Kidney epithelial cell (primary cell): ENCODE results near the gene EHF. TPM values are rescaled to one million over a fixed set of nuclear protein-coding genes. Genes with fewer than 3 reads are reported as not detected.
"Not testable (repeated sequence)": the region's sequence is repeated elsewhere in the genome, so short reads cannot be mapped to it uniquely, and the experiment has no call there.

Experiments used
- DNase-seq: peaks from one replicate; pipeline ENCODE4 v3.0.0-alpha.2; 2010; ENCODE audit warnings: low read depth
- H3K27me3 ChIP-seq: 2 replicates; pipeline ENCODE4 v1.6.0; 2011; ENCODE audit warnings: low read length; ENCODE audit not compliant: control insufficient read depth, insufficient read depth
- H3K36me3 ChIP-seq: 2 replicates; pipeline ENCODE4 v1.5.1; 2011; ENCODE audit warnings: low read length; ENCODE audit not compliant: control insufficient read depth, insufficient read depth
- H3K4me3 ChIP-seq: 2 replicates; pipeline ENCODE4 v1.5.1; 2011; ENCODE audit warnings: low read depth, mild to moderate bottlenecking, control low read depth, low read length
- total RNA-seq: library from RNA; depleted of rRNA; stranded (reverse); fragments of >200 nt; gene quantifications from 2 replicates; pipeline ENCODE4 v1.2.3, GENCODE V29; 2015
- TF ChIP-seq, protein P1 (sequence below): IDR thresholded peaks from 2 replicates; pipeline ENCODE4 v1.5.1; 2011; ENCODE audit warnings: mild to moderate bottlenecking, moderate library complexity, low read length, control low read depth, inconsistent platforms; ENCODE audit not compliant: insufficient read depth, poor library complexity, severe bottlenecking

Gene EHF
- total RNA-seq, 1 donor from 2014 or later = 45.8 TPM

- TF ChIP-seq, protein P1, sequence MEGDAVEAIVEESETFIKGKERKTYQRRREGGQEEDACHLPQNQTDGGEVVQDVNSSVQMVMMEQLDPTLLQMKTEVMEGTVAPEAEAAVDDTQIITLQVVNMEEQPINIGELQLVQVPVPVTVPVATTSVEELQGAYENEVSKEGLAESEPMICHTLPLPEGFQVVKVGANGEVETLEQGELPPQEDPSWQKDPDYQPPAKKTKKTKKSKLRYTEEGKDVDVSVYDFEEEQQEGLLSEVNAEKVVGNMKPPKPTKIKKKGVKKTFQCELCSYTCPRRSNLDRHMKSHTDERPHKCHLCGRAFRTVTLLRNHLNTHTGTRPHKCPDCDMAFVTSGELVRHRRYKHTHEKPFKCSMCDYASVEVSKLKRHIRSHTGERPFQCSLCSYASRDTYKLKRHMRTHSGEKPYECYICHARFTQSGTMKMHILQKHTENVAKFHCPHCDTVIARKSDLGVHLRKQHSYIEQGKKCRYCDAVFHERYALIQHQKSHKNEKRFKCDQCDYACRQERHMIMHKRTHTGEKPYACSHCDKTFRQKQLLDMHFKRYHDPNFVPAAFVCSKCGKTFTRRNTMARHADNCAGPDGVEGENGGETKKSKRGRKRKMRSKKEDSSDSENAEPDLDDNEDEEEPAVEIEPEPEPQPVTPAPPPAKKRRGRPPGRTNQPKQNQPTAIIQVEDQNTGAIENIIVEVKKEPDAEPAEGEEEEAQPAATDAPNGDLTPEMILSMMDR = no peak
- H3K27me3 ChIP-seq = no peaks in the 10 kb centered on the region
- no peaks in the 10 kb centered on the region for H3K36me3 ChIP-seq
- DNase-seq = no peak
- no peak overlapping the region for H3K4me3 ChIP-seq
These were observed 58.8 kb downstream of the EHF start for GRCh38 chr11:34679681-34680080.

DNA sequence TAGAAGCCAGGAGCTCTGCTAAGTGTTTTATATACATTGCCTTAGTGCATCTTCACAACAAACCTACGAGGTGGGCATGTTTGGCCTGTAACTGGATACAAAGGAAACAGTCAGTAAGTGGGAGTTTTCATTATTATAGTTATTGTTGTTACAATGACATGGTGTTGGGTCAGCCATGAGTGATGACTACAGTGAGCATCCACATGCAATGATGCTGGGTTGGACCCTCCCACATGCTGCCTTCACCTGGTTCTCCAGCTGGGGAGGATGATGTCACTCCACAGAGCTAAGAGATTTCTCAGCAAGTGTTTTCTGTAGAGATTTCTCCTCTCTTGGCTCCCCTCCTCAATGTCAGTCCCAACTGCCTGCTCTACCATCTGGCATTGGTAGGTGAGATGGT is 59.3 kb downstream of the EHF start:
- Histone ChIP-seq H3K27me3 (no peaks in the 10 kb centered on the region), H3K4me3 (no peak overlapping the region), H3K36me3 (no peaks in the 10 kb centered on the region)
- TF ChIP-seq, protein P1 = no peak
- peak; percentile 39 for DNase-seq

DNA sequence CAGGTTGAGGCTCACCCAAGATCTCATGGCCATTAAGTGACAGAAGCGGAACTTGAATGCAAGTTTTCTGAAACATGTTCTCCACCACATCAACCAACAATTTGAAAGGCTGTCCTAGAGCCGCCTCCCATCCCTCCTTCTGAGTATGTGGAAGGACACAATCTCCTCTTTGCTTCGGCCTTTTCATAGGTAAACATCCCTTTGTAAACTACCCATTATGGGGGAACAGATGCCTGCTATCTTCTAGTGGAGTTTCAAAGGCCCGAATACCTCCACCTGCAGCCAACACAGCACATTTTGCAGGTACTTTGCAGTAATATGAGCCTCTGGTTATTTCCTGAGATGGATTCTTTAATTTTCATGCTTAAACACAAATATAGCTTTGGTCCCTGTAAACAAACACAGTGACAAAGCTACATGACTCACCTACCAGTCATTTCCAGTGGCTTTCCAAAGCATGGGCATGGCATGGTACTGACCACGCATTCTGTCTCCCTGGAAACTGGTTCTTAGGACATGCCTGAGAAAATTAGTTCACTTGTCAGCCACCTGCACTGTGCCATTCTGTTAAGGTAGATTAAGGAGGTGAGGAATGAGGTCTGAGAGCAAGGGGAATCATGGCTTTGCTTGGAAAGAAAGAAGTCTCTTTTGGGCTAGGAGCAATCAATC is 60.2 kb downstream of the EHF start:
- TF ChIP-seq, protein P1 = no peak
- DNase-seq = peak; percentile 82
- Histone ChIP-seq H3K4me3 (no peak overlapping the region), H3K36me3 (no peaks in the 10 kb centered on the region), H3K27me3 (no peaks in the 10 kb centered on the region)

GRCh38 chr11:34682825-34683224 is 61.9 kb downstream of the EHF start:
- TF ChIP-seq, protein P1 = no peak
- Histone ChIP-seq H3K4me3 (no peak overlapping the region), H3K36me3 (no peaks in the 10 kb centered on the region), H3K27me3 (no peaks in the 10 kb centered on the region)
- peak; percentile 59 for DNase-seq

DNA sequence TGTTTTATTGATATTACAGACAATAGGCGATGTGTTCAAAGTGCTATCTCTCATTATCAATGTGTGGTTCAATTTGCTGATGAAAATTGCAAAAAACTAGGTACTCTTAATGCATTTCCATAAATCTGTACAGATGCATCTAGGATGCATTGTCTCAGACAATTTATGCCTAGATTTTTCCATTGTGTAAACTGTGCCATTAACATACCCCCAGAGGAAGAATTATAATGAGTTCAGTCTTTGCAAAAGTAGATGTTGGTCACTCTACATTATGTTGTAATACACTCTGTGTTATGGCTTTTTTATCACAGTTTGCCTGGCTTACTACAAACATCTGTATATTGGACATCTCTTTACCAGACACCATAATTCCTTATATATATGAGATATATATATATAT is 62.5 kb downstream of the EHF start:
- TF ChIP-seq, protein P1 = no peak
- no peak overlapping the region for H3K4me3 ChIP-seq
- DNase-seq = no peak
- no peaks in the 10 kb centered on the region for H3K36me3 ChIP-seq
- no peaks in the 10 kb centered on the region for H3K27me3 ChIP-seq

DNA sequence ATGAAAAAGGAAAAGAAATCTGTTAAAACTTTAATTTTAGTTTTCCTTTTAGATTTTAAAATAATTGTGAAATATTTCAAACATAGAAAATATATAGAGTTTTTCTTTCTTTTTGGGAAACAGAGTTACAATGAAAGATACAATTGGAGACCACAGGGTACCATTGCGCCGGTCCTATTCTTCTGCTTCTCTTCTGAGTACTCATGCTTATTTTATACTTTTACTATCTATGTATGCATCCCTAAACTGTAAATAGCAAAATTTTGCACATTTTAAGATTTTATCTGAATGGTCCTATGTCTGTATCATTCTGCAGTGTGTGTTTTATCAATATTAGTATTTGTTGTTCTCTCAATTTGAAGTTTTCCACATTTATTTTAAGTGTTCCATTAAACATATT is 65.0 kb downstream of the EHF start:
- Histone ChIP-seq H3K4me3 (no peak overlapping the region), H3K36me3 (no peaks in the 10 kb centered on the region), H3K27me3 (no peaks in the 10 kb centered on the region)
- DNase-seq = no peak
- TF ChIP-seq, protein P1 = no peak

DNA sequence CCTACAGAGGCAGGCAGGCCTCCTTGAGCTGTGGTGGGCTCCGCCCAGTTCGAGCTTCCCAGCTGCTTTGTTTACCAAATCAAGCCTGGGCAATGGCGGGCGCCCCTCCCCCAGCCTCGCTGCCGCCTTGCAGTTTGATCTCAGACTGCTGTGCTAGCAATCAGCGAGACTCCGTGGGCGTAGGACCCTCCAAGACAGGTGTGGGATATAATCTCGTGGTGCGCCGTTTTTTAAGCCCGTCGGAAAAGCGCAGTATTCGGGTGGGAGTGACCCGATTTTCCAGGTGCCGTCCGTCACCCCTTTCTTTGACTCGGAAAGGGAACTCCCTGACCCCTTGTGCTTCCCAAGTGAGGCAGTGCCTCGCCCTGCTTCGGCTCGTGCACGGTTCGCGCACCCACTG is 71.4 kb downstream of the EHF start:
- H3K36me3 ChIP-seq, H3K4me3 ChIP-seq, H3K27me3 ChIP-seq, DNase-seq: not testable (repeated sequence)
